GM12873 (cell line): ENCODE results near the gene ZNF213.

Experiments
- TF ChIP-seq, protein P1 (sequence below): IDR thresholded peaks from 2 replicates; pipeline ENCODE4 v1.5.1; 2012; ENCODE audit warnings: low read depth, mild to moderate bottlenecking, moderate library complexity, low read length, control low read depth; ENCODE audit not compliant: insufficient read depth; ENCODE audit errors: missing control alignments

The ZNF213 gene

DNA sequence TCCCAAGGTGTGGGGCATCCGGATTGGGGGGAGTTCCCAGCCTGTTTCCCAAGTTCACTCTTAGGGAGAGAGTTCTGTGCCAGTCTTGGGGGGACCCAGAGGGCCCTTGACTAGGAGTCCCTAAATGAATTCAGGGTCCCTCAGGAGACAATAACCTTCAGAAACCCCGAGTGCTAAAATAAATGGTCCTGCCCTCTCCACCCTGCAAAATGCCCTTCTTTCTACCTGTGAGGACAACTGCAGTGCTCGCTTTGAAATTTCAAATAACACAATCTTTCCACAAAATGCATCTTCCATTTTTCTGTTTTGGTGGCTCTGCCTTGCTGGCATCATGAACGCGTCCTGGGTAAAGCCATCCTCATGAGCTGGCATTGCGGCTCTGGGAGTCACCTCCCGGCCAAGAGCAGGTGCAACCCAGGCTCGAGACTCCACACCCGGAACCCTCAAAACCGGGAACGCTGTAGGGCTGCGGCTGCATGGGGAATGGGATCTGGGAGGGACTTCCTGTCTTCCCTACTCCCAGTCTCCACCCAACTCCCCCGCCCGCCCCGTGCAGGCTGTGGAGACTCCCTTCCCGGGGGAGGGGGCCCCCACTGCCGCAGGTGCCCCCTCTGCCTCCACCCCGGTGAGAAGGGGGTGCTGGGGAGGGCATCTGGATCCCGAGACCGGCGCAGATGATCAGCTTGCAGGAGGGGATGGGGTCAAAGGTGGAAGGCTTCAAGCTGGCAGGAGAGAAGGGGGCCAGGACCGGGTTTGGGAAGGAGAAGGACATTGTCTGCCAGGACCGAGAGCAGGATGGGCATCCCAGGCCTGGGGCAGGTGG is 22.6 kb upstream of the ZNF213 start, which contains the start of gene ZNF205:
Gene ZNF205 (plus strand): TSS at position 529 of the 823 bp plus-strand sequence. CDS start 845 bp downstream, outside the sequence.
- TF ChIP-seq, protein P1, sequence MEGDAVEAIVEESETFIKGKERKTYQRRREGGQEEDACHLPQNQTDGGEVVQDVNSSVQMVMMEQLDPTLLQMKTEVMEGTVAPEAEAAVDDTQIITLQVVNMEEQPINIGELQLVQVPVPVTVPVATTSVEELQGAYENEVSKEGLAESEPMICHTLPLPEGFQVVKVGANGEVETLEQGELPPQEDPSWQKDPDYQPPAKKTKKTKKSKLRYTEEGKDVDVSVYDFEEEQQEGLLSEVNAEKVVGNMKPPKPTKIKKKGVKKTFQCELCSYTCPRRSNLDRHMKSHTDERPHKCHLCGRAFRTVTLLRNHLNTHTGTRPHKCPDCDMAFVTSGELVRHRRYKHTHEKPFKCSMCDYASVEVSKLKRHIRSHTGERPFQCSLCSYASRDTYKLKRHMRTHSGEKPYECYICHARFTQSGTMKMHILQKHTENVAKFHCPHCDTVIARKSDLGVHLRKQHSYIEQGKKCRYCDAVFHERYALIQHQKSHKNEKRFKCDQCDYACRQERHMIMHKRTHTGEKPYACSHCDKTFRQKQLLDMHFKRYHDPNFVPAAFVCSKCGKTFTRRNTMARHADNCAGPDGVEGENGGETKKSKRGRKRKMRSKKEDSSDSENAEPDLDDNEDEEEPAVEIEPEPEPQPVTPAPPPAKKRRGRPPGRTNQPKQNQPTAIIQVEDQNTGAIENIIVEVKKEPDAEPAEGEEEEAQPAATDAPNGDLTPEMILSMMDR, result no peak

- TF ChIP-seq, protein P1, result no peak
Observed at GRCh38 chr16:3112881-3113574, 21.8 kb upstream of the ZNF213 start.

- TF ChIP-seq, protein P1, result no peak
Observed at GRCh38 chr16:3113765-3114479, 20.9 kb upstream of the ZNF213 start.

- TF ChIP-seq, protein P1, result no peak
Observed at GRCh38 chr16:3115003-3115402, 19.8 kb upstream of the ZNF213 start.

DNA sequence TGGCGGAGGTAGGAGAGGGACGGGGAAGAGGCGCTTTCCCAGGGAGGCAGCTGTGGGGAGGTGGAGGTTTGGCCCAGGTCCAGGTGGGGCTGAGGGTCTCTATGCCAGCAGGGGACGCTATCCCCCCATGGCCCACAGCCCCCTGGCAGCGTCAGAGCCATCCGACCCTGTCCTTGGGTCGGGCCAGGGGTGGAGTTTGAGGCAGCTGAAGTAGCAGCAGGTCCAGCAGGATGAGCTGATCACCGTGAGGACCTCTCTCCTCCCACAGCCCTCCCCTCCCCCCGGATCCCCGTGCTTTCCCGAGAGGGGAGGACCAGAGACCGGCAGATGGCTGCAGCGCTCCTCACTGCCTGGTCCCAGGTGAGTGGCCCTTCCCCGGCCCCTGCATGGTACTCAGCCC is 19.3 kb upstream of the ZNF213 start:
- TF ChIP-seq, protein P1, result peak; percentile 22

DNA sequence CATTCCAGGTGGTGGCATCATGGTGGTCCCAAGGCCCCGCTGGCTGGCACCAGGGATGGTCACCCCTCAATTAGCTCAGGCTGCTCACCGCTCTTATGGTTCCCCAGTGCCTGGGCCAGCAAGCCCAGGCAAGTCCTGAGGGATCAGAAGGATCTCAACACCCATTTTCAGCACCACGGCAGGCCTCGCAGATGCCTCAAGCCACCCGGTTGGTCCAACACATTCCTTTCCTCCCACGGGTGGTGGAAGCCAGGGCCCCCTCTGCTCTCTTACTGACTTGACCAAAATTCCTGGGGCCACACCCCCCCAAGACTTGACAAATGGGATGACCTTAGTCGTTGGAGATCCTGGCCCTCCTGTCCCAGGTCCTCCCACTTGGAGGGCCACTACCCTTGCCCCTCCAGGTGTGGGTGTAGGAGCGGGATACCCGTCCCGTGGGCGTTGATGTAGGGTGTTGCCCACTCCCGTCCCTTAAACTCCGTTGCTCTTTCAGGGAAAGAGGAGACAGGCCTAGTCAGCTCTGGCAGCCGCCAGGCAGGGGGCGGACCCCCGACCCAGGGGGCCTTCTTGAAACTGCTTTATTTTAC is 16.5 kb upstream of the ZNF213 start:
- TF ChIP-seq, protein P1, result no peak

DNA sequence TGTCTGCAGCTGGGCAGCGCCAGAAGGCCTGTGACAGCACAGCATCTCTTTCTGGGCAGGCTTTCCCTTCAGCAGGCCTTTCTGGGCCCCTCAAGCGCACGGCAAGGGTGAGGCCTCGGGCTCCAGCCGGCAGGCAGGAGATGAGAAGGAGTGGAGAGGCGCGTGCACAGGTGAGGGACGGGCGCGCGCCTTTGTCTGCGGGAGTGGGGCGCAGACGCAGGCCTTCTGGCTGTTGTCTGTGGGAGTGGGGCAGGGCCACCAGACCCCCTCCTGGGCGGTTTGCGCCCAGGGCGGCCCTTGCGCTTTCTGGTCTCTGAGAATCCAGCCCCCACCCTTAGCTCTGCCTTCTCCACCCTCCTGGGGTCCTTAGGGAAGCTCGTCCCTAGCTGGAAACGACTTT is 16.0 kb upstream of the ZNF213 start:
- TF ChIP-seq, protein P1, result no peak
